HG03039 (cell line): ENCODE data around the gene NRIP3.
"Not testable (repeated sequence)": the region's sequence is repeated elsewhere in the genome, so short reads cannot be mapped to it uniquely, and the experiment has no call there.

Experiments
- ATAC-seq: cut with Tn5 transposase; IDR thresholded peaks from one replicate; pipeline ENCODE4 v1.9.1; 2021; ENCODE audit warnings: mild to moderate bottlenecking, moderate library complexity; ENCODE audit not compliant: unreplicated experiment

Gene NRIP3

DNA sequence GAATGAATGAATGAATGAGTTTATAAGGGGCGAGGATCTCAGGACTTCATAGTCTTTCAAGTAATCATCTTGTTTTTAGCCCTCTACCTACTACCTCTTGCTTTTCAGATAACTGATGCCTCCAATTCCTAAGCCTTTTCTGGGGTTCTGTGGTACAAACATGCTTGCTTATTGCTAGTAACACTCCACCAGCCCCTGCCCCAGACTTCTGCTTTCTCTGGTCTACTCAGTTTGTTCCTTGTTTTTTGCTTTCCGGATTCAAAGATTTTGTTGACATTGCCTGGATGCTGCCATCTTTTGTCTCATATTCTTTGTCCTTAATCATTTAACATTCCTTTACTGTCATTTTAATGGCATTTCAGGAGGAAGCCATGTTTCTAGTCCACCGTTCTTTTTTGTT lies 30.7 kb downstream of the NRIP3 start:
- ATAC-seq: no peak

- ATAC-seq: no peak
Measured at GRCh38 chr11:8971924-8972316, 31.9 kb downstream of the NRIP3 start.

GRCh38 chr11:8971196-8971923 lies 32.4 kb downstream of the NRIP3 start:
- ATAC-seq: no peak

DNA sequence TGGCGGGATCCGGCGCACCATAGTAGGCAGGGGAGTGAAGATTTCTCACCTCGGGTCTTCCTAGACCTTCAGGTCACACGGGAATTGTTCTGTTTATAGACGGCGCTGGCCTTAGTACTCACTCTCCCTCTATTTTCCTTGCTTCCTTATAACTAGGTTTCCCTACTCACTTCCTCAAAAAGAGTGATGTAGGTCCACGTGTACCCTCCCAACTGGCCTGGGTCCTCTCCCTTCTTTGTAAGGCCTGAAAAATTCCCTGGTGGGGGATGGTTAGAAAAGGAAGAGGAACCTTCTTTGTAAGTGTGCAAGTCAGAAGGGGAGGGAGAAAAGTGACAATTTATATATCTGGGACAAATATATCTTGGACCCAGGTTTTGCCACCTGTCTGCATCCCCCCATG lies 36.6 kb downstream of the NRIP3 start:
- ATAC-seq: no peak

- peak; percentile 77 for ATAC-seq
Measured at GRCh38 chr11:8964324-8965320, 39.2 kb downstream of the NRIP3 start, which contains the start of gene TMEM9B. Gene TMEM9B (minus strand): TSS chr11:8964442. CDS start chr11:8964313, 129 bp downstream.

DNA sequence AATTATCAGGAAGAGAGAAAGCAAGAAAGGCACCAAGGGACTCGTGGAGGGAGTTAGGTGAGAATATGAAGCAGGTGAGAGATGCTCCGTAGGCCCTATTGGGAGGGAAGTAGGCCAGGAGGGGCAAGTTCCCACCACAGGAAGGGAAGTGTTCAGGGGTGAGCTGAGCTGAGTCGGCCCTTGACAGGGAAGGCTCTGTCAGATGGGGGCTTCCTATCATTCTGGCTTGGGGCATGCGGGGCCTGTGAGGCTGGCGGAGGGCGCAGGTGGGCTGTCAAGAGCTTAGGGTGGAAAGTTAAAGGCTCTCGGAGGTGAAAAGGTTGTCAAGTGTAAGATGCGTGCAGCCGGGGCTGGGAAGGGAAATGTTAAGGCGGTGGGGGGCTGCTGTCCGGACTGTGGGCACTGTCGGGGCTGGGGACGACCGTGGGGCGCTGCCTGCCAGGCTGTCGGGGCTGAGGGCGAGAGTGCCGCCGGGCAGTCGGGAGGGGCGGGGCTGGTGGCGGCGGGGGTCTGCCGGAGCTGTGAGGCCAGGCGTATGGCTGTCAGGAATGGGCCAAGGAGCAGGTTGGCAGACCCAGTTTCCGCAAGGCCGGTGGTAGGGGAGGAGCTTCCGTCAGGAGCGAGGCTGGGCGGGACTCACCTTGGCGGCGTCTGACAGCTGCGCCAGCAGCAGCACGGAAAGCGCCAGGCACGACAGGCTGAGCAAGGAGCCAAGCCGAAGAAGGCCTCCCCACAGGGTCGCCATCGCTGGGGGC lies 40.1 kb downstream of the NRIP3 start:
- ATAC-seq: peak; percentile 62

GRCh38 chr11:8962841-8963240 lies 41.0 kb downstream of the NRIP3 start:
- no peak for ATAC-seq

DNA sequence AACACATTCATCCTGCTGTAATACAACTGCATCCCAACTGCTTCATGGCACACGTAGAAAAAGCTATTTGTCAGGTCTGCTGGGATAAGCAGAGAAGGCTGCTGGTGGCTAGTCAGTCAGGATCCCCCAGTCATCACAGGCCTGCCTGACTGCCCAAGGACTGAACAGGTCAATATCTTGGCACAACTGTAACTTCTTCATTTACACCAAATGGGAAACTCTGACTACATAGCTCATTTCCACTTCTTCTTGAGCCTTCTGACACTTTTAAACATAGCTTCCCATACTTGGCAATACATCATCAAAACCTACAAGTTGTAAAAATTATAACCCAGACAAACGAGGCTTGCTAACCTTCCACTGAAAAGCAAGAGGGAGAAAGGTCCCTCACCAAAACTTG lies 42.4 kb downstream of the NRIP3 start:
- ATAC-seq: no peak

- peak; percentile 28 for ATAC-seq
Measured at GRCh38 chr11:8959546-8960166, 44.1 kb downstream of the NRIP3 start.

DNA sequence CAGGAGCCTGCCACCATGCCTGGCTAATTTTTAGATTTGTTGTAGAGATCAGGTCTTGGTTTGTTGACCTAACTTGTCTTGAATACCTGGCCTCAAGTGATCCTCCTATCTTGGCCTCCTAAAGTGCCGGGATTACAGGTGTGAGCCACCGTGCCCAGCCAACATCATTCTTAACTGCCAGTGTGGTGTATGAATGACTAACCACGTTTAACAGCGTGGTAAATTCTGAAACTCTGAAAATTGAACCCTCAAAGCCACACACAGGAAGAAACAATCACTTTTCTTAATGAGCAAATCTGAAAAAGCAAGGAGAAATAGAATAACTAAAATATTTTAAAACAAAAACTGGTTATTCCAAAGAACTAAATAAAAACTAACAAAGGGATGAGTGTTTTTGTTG lies 46.9 kb downstream of the NRIP3 start:
- ATAC-seq: no peak

DNA sequence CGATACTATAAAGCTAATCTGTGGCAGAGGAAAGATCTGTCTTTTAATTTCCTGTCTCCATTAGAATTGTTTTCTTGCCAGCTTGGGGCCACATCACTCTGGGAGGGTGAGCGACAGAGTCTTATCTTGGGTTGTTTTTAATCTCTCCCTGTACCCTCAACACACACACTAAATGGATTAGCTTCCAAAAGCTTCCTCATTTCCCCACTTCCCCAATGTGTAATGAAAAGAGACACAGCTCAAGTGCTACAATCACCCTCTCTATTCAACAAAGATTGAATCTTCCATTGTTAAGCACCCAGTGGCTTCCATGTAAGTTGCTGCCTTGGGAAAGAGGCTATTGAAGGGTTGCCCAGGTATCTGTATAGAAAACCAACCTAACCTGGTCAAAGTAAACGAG lies 54.9 kb downstream of the NRIP3 start:
- no peak for ATAC-seq

- ATAC-seq: no peak
Measured at GRCh38 chr11:8947230-8947943, 56.4 kb downstream of the NRIP3 start.

- no peak for ATAC-seq
Measured at GRCh38 chr11:8942518-8943066, 61.2 kb downstream of the NRIP3 start, which contains the start of gene ASCL3. Gene ASCL3 (minus strand): TSS chr11:8943016. CDS start chr11:8938161, 4,855 bp downstream.

- ATAC-seq: no peak
Measured at GRCh38 chr11:8941341-8942103, 62.3 kb downstream of the NRIP3 start.

GRCh38 chr11:8937659-8938058 lies 66.1 kb downstream of the NRIP3 start:
- ATAC-seq: no peak

DNA sequence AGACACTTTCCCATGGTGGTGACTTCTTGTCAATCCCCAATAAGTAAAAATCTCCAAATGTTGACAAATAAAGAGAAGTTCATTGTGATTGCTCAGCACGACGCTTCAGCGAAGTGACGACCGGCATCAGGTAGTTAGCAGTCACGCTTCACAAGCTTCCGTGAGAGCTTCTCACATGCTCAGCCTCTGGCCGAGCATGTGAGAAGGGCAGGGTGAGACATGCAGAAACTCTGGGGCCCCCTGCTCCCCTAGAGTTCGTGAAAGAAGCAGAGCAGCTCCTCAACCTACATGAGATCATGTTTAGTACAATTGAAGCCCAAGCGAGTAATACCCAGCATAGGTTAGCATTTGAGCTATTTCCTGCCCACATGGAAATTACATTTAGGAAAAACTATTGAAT lies 66.6 kb downstream of the NRIP3 start:
- no peak for ATAC-seq

- not testable (repeated sequence) for ATAC-seq
Measured at GRCh38 chr11:8935789-8936188, 68.0 kb downstream of the NRIP3 start.

- ATAC-seq: no peak
Measured at GRCh38 chr11:8934742-8935488, 68.9 kb downstream of the NRIP3 start.
